Body of pancreas (tissue), 4 donors: ENCODE results near the gene SARM1. TPM values are rescaled to one million over a fixed set of nuclear protein-coding genes. Genes with fewer than 3 reads are reported as not detected.

Experiments used
- ATAC-seq: fragments of 150-250 bp; one replicate; pipeline ENCODE4 v1.9.1; 2016
- DNase-seq, 4 donors: peaks; one replicate each; pipeline ENCODE4 v3.0.0-alpha.2; 2019
- H3K27ac ChIP-seq, 4 donors: fragments of 200-600 bp; sonication (generic); 1 replicate in 3 of 4; 2 replicates in 1 of 4; pipeline versions ENCODE4 v1.5.1 to v1.6.1; 2016 to 2019; ENCODE audit warnings: mild to moderate bottlenecking in 1 of 4, mixed read lengths in 1 of 4, moderate library complexity in 1 of 4
- H3K27me3 ChIP-seq, 2 donors: fragments of 200-600 bp; sonication (generic); one replicate each; pipeline ENCODE4 v1.6.0; 2016; ENCODE audit warnings: mild to moderate bottlenecking in 1 of 2
- H3K36me3 ChIP-seq, 2 donors: fragments of 200-600 bp; sonication (generic); replicated peaks in 1 of 2; 2 replicates each; pipeline ENCODE4 v1.5.1; 2016; ENCODE audit warnings: low read depth in 2 of 2; ENCODE audit not compliant: insufficient read depth in 1 of 2
- H3K4me1 ChIP-seq: fragments of 200-600 bp; sonication (generic); one replicate; pipeline ENCODE4 v1.6.0; 2016
- H3K4me3 ChIP-seq, 2 donors: fragments of 200-600 bp; sonication (generic); 1 replicate in 1 of 2; 2 replicates in 1 of 2; pipeline ENCODE4 v1.5.1; 2016 to 2019
- H3K9me3 ChIP-seq, 3 donors: fragments of 200-600 bp; sonication (generic); 1 replicate in 2 of 3; 2 replicates in 1 of 3; pipeline ENCODE4 v1.5.1; 2016
- POLR2A ChIP-seq, 3 donors: fragments of 450-650 bp; IDR thresholded peaks; one replicate each; pipeline ENCODE4 v1.6.1; 2016; ENCODE audit warnings: antibody characterized with exemption in 3 of 3, mild to moderate bottlenecking in 2 of 3
- WGBS, 2 donors: methylation state at CpG; one replicate each; pipeline ENCODE4 v1.1.5; 2017; 5-methylcytosine and 5-hydroxymethylcytosine counted together
- intact Hi-C: fragments of 100-400 bp; cut with DNase I; formaldehyde crosslinking; loops from one replicate; pipeline ENCODE4 v1.15.1; 2023
- total RNA-seq, 2 donors: library from RNA; depleted of rRNA; stranded (reverse); fragments of >200 nt; gene quantifications; one replicate each; pipeline ENCODE4 v1.1.0, GENCODE V29; 2016
- TF ChIP-seq, protein P1 (sequence below), 7 experiments: fragments of 450-650 bp in 4 of 7; fragments of 200-600 bp in 3 of 7; sonication (generic) in 3 of 7; IDR thresholded peaks; one replicate each; pipeline ENCODE4 v1.5.1; 2016 to 2019; ENCODE audit warnings: antibody characterized with exemption in 7 of 7

The SARM1 gene
- total RNA-seq, 2 donors from 2014 or later: 13.7 to 33.9 TPM

DNA sequence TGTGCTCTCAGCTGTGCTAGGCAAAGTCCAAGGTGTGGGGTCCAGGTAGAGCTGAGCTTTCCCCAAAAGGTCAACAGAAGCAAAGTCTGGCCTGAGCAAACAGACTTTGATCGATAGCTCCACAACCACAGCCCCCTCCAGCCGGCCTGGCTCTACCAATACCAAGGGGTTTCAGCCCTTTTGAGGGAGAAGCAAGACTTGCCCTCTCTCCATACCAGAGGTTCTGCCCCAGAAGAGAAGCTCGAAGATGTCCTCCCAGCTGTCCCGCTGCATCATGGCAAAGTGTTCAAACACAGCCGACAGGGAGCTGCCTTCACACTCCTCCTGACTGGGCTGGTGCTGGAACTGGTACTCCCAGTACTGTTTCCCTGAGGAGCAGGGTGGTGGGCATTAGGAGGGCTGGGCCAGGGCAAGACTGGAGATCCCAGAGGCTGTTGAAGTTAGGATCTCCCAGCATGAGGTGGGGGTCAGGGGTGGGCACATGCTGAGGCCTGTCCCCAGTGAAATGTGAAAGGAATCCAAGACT, 3.1 kb upstream of the SARM1 start:
- peak overlapping the region in 1 of 4 donors; percentile 72 for H3K27ac ChIP-seq
- TF ChIP-seq, protein P1, sequence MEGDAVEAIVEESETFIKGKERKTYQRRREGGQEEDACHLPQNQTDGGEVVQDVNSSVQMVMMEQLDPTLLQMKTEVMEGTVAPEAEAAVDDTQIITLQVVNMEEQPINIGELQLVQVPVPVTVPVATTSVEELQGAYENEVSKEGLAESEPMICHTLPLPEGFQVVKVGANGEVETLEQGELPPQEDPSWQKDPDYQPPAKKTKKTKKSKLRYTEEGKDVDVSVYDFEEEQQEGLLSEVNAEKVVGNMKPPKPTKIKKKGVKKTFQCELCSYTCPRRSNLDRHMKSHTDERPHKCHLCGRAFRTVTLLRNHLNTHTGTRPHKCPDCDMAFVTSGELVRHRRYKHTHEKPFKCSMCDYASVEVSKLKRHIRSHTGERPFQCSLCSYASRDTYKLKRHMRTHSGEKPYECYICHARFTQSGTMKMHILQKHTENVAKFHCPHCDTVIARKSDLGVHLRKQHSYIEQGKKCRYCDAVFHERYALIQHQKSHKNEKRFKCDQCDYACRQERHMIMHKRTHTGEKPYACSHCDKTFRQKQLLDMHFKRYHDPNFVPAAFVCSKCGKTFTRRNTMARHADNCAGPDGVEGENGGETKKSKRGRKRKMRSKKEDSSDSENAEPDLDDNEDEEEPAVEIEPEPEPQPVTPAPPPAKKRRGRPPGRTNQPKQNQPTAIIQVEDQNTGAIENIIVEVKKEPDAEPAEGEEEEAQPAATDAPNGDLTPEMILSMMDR (IDR thresholded peaks at IDR 0.05): no peak
- no peak for TF ChIP-seq POLR2A (IDR thresholded peaks at IDR 0.05)
- H3K4me1 ChIP-seq: peaks cover 40% of the 10 kb centered on the region
- peaks cover 0 to 5% of the 10 kb centered on the region in 2 donors for H3K36me3 ChIP-seq
- H3K4me3 ChIP-seq: no peak overlapping the region
- 32 to 55% methylated on average over 3 to 5 of the region's 5 CpGs for WGBS, 2 donors
- no peak for DNase-seq
- intact Hi-C loops: no loop called here
- ATAC-seq: no peak
- H3K9me3 ChIP-seq: no peaks in the 10 kb centered on the region
- no peaks in the 10 kb centered on the region for H3K27me3 ChIP-seq

DNA sequence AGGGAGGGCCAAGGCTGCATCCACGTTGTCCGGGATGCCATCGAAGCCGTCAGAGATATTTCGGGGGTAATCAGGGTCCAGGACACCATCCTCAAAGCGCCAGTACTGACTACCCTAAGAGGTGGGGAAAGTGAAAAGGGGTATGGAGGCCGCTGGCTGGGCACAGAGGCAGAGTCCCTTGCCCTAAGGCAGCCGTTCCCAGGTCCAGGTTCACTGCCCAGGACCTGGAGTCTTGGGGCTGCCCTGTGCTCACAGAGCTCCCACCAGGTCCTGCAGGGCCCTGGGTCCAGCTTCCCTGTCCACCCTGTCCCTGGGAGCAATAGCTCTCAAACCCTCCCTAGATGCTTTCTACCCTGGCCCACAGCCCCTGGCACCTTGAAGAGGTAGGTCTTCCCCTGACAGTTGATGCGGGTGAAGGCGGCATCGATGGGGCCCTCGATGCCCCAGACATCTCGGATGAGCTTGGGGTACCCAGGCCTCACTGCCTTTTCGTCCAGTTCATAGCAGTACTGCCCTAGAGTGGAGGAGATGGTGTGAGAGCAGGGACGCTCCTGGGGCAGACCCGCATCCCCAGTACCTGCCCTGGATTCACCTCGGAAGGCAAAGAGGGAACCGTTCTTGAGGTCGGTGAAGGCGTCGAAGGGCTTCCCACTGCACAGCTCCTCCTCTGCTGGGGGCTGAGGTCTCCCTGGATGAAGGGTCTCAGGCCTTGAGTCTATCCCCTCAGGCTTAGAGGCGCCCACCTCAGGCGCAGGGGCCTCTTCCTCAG, 2.4 kb upstream of the SARM1 start:
- Histone ChIP-seq H3K4me1 (peaks cover 40% of the 10 kb centered on the region), H3K9me3 (no peaks in the 10 kb centered on the region), H3K4me3 (no peak overlapping the region), H3K27me3 (no peaks in the 10 kb centered on the region), H3K27ac (peak overlapping the region in 2 of 4 donors; percentile 72 to 82), H3K36me3 (no peaks in the 10 kb centered on the region)
- ATAC-seq: no peak
- whole genome bisulfite sequencing, 2 donors: 90 to 93% methylated on average over 11 to 22 of the region's 23 CpGs
- DNase-seq: no peak
- TF ChIP-seq, protein P1 (IDR thresholded peaks at IDR 0.05): no peak
- TF ChIP-seq POLR2A (IDR thresholded peaks at IDR 0.05): no peak
- intact Hi-C loops: no loop called here

DNA sequence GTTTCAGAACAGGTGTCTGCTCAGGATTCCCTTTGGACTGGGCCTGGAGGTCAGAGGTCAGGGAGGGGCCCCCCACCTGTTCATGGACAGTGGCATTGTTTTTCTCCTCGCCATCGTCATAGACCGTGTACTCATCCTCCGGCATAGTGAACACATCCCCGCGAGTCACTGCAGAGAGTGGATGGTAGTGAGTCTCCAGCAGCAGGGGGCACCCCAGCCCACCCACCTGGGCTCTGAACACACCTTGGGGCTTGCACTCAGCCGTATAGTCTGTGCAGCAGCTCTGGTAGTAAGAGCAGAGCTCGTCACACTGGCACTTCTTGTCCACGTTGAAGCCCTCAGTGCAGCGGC, 1.8 kb upstream of the SARM1 start:
- TF ChIP-seq, protein P1 (IDR thresholded peaks at IDR 0.05): no peak
- TF ChIP-seq POLR2A (IDR thresholded peaks at IDR 0.05): no peak
- ATAC-seq (no peak), DNase-seq (no peak)
- 68 to 86% methylated on average over 7 to 10 of the region's 10 CpGs for WGBS, 2 donors
- H3K4me3 ChIP-seq: no peak overlapping the region
- H3K9me3 ChIP-seq: no peaks in the 10 kb centered on the region
- no peaks in the 10 kb centered on the region for H3K27me3 ChIP-seq
- intact Hi-C loops: no loop called here
- peak overlapping the region in 3 of 4 donors; percentile 48 to 82 (median 72) for H3K27ac ChIP-seq
- no peaks in the 10 kb centered on the region for H3K36me3 ChIP-seq
- peaks cover 40% of the 10 kb centered on the region for H3K4me1 ChIP-seq

DNA sequence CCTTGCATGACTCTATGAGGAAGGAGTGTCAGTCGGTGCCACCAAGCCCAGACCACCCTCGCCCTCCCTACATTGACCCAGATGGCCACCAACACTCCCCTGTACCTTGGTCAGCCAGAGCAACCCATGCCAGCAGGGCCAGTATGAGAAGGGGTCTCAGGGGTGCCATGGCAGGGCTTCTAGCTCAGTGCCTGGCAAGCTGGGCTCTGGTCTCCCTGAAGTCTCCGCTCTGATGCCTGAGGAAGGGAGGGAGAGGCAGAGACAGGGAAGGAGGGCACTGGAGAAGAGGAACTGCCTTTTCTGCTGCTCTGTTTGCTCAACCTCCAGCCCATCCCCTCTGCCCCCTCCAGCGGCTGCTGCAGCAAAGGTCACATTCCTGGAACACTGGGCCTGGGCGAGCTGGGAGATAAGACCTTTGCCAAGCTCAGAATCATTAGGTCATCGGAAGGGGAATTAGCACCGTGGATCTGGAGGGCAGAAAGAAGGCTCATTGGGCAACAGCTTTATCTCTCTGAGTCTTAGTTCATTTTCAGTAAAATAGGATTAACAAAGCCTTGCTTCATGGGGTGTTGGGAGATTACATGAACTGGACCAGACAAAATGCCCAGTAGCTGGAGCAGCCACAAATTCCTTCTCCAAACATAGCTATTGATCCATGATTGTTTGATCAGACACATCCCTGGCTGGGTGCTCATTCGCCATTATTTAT, 1.3 kb upstream of the SARM1 start, which contains the start of gene VTN:
VTN (minus strand) TSS at position 273 of the 709 bp plus-strand sequence; CDS start at position 169, 104 bp downstream.
- no peaks in the 10 kb centered on the region for H3K9me3 ChIP-seq
- TF ChIP-seq, protein P1 (IDR thresholded peaks at IDR 0.05): peak in 3 of 7 experiments; percentile 7 to 23 (median 18)
- no peak for TF ChIP-seq POLR2A (IDR thresholded peaks at IDR 0.05)
- intact Hi-C loops: no loop called here
- WGBS, 2 donors: 4 to 17% methylated on average over 4 to 8 of the region's 8 CpGs
- H3K4me3 ChIP-seq: no peak within 1 kb of the TSS
- DNase-seq (peak; percentile 64 to 84 (median 75)), ATAC-seq (peak; percentile 80)
- H3K4me1 ChIP-seq: peaks cover 40% of the 10 kb centered on the region
- no peaks in the 10 kb centered on the region for H3K27me3 ChIP-seq
- H3K36me3 ChIP-seq: no peaks in the 10 kb centered on the region
- H3K27ac ChIP-seq: peak within 1 kb of the TSS; percentile 25 to 82 (median 60)
